GM18499 (cell line): ENCODE results near the gene STAMBP.
"Not testable (repeated sequence)": the region's sequence is repeated elsewhere in the genome, so short reads cannot be mapped to it uniquely, and the experiment has no call there.

Experiments
- ATAC-seq: cut with Tn5 transposase; IDR thresholded peaks from one replicate; pipeline ENCODE4 v1.9.1; 2021; ENCODE audit warnings: moderate number of reproducible peaks; ENCODE audit not compliant: insufficient read depth, unreplicated experiment

STAMBP gene

DNA sequence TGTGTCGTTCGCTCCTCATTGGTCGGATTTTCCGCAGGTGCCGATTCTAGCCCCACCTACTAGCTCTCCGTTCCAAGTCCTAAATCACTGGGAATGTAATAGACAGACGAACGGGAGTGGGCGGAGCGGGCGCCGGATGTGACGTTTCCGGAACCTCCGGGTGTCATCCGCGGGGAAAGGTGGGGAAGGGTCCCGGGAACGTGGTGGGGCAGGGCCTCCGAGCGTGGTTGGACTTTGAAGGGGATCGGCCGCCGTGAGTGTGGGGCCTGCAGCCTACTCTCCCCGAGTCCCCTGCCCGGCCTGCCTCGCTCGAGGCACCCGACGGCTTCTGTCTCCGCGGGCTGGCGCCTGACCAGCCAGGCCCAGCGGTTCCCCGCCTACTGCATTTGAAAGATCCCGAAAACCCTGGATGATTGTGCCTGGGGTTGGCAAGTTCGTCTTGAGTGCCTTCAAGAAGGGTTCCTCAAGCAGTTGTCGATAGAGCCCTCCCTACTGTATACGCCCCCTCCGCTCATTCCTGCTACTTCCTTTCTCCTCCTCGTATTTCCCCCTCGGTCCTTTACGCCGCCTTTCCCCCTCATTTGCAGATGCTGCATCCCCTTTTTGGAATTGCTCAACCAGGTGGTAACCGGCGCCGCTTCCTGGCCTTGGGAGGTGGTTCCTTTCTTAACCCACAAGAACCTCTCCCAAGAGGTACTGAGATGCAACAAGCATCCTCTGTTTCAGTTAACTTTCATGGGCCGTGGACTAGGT lies at the start of gene STAMBP:
STAMBP (plus strand) TSS at position 144 of the 753 bp plus-strand sequence. CDS start 1,896 bp downstream, outside the sequence.
- peak; percentile 63 for ATAC-seq

DNA sequence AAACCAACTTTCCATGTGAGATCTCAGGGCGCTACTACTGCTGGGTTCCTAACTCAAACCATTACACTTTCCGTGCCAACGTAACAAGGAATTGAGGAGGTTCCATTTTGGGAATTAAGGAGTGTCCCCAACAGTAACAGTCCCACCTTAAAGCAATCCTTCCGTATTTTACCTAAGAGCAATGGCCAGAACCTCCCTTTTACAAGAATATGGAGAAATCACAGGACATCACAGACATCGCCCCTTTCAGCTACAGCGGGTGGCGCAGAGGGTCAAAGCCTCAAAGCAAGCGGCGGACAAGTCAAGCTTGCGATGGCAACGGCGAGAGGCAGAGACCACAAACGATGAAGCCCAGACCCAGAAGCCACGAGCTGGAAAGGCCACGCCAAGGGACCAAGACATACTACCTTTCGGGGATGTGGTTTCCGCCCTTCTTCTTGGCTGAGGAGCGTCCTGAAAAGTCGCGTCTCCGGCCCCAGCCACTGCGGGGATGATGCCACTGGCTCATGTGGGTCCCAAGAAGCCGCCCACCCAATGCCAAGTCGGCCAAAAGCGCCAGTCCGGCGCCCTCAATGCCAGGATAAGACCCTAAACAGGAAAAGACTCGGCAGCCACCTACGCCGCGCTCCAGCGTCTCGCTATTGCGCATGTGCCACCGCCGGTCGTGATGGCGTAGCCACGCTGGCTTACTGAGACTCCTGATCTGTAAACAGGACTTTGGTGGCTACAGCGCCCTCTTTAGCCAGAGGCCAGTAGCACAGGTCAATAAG lies 49.1 kb upstream of the STAMBP start, which contains the start of gene DUSP11:
DUSP11 (minus strand) TSS at position 637 of the 770 bp plus-strand sequence; CDS start at position 508, 129 bp downstream.
- ATAC-seq = peak; percentile 98

DNA sequence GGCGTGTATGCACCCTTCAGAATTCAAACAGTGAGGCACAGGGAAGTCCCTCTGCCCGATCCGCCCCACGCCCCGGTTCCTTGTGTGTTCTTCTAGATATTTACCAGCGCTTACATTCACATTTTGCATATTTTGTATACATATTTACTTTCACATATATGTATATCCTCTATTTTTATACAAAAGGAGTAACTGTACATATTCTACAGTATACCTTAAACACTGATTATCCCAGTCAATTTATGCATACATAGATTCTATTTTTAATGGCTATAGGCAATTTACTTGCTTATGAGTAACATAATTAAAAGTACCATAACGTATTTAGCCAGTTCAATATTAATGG lies 48.6 kb upstream of the STAMBP start:
- ATAC-seq = no peak

DNA sequence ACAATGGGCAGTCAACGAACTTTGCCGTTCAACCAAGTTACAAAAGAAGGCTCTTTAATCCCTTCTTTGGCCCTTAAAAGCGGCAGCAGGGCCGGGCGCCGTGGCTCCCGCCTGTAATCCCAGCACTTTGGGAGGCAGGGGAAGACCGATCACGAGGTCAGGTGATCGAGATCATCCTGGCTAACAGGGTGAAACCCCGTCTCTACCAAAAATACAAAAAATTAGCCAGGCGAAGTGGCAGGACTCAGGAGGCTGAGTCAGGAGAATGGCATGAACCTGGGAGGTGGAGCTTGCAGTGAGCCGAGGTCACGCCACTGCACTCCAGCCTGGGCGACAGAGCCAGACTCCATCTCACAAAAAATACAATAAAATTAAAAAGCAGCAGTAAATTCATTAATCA lies 45.4 kb upstream of the STAMBP start:
- not testable (repeated sequence) for ATAC-seq

GRCh38 chr2:73783883-73784282 lies 44.9 kb upstream of the STAMBP start, which contains the start of gene C2orf78:
Gene C2orf78, plus strand, starts transcription at chr2:73784183. Its CDS starts 127 bp downstream, at chr2:73784310.
- not testable (repeated sequence) for ATAC-seq

DNA sequence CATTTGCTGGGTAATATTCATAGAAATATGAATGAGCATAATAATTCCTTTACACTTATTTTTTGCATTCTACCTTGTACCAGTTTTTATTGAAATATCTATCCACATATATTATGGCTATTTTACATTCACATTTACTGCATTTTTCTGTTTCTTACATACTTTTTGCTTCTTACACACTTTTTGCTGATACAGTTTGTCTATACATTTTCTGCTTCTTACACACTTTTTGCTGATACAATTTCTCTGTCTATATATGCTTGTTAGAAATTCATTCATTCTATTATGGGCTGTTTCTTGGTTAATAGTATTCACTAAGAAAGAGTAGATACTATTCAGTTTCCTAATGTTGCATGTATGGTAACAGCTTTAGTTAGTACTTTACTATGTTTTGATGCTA lies 16.9 kb upstream of the STAMBP start:
- ATAC-seq = no peak

- no peak for ATAC-seq
Measured at GRCh38 chr2:73812635-73813034, 16.1 kb upstream of the STAMBP start.

- ATAC-seq = no peak
Measured at GRCh38 chr2:73818296-73818695, 10.5 kb upstream of the STAMBP start.

- no peak for ATAC-seq
Measured at GRCh38 chr2:73821227-73821626, 7.5 kb upstream of the STAMBP start.

DNA sequence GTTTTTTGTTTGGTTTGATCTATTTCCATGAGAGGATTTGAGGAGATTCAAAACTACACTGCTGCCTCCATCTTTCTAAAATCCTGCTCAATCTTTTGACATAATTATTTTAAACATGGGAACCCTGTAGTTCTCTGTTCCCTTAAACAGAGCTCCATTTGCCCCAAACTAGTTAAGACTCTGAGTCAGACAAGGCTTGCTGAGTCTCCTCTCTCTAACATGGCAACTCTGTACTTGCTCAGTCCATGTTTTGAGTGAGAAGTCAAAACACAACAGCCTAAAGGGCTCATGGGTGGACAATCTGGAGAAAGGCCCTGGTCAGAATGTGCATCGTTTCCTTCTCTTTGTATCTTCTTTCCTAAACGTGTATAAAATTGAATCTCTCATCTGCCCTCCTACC lies 7.1 kb upstream of the STAMBP start:
- no peak for ATAC-seq

GRCh38 chr2:73822276-73822675 lies 6.5 kb upstream of the STAMBP start:
- no peak for ATAC-seq

DNA sequence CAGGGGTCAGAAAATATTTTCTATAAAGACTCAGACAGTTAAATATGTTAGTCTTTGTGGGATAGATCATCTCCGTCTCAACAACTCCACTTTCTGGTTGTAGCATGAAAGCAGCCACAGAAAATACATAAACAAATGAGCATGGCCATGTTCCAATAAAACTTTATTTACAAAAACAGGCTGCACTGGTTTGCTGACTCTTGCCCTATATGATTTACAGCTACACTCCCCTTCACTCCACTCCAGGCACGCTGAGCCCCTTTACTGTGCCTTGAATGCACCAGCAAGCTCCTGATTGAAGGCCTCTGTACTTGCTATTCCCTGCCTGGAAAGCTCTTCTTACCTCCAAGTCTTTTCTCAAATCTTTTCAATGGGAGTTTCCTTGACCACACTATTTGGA lies 5.8 kb upstream of the STAMBP start:
- no peak for ATAC-seq

DNA sequence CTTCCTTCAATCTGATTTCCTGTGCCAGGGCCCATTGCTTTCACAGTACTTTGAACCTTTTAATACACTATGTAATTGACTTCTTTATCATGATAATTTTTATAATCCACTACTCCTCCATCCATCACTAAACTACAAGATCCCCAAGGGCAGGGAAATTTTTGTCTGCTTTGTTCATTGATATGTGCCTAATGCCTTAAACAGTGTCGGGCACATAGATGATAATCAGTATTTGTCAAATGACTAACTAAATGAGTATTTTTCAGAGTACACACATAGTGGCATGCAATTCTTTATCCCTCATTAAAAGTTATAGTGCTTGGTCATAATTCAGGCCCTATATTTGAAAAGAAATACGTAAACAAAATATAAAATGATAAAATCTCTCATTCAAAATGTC lies 5.3 kb upstream of the STAMBP start:
- ATAC-seq = no peak

DNA sequence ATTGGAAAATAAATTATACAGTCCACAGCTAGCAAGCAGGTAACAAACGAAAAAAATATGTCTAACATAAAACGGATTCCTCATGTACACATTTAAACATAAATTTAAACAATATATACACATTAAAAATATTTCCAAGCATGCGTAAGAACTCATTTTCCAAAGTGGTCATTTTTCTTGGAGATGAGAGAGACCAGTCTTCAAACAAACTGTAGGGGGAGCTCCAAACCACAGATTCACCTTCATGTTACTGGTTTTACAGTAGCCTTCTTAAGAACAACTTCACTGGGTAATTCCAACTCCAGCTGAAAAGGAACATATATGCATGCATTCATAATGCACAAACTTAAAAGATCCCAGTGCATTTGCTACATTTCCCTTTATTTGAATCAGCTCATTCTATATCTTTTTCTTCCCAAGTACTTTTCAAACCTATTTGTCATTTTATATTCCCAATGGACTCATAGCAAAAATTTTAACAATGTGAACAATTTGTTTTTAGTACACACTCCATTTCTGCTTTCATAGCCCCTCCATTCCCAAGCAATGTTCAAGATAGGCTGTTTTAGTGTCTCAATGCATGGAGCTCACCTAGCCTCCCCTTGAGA lies 4.7 kb upstream of the STAMBP start:
- ATAC-seq = no peak

GRCh38 chr2:73825408-73825807 lies 3.4 kb upstream of the STAMBP start:
- no peak for ATAC-seq

- ATAC-seq = no peak
Measured at GRCh38 chr2:73827018-73827417, 1.7 kb upstream of the STAMBP start.

DNA sequence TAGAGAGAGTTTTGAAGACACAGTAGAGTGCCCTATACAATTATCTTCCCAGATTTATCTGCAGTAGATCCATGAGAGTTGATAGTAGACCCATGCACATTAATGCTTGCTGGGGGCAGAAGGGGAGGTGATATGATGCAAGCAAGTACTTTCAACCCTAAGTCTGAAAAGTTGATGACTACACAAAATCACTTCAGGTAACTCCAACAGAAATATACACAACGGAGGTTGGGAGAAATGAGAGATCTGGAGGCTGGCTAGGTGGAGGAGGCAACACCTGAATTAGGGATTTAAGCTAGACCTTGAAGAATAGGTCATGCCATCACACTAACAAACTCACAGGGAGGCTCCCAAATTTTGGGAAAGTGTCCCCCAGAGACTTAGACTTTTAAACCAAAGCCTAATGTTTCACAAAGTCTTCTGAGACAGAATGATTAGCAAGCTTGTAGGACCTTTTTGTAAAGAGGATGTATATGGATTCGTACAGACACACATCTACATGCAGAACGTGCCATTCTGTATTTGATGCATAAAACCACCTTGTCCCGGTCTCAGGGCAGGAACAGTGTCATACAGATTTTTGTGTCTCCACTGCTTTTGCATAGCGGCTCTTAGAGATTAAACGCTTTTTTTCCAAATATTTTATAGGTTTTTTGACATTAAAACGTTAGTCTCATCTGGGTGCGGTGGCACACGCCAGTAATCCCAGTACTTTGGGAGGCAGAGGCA lies 937 bp upstream of the STAMBP start:
- no peak for ATAC-seq

GRCh38 chr2:73828389-73828817 lies 358 bp upstream of the STAMBP start:
- ATAC-seq = no peak

- no peak for ATAC-seq
Measured at GRCh38 chr2:73830871-73831401, 2.2 kb downstream of the STAMBP start.

DNA sequence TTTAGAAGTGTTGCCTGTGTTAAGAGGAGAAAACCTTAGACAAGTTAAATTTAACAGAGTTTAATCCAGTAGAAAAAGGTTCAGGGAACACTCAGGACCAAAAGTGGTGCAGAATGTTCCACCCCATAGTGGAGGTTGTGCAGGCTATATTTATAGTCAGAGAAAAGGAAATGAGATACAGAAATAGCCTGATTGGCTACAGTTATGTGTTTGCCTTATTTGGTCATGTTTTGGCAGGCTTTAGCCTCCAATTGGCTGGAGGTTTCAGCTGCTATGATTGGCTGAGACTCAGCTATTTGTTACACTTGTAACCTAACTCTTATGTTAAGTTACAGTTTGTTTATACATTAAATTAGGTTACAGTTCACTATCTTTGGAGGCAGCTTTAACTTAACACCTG lies 4.2 kb downstream of the STAMBP start:
- no peak for ATAC-seq
